ENCODE measurements around the gene TEX9.

- TF ChIP-seq, protein P1, sequence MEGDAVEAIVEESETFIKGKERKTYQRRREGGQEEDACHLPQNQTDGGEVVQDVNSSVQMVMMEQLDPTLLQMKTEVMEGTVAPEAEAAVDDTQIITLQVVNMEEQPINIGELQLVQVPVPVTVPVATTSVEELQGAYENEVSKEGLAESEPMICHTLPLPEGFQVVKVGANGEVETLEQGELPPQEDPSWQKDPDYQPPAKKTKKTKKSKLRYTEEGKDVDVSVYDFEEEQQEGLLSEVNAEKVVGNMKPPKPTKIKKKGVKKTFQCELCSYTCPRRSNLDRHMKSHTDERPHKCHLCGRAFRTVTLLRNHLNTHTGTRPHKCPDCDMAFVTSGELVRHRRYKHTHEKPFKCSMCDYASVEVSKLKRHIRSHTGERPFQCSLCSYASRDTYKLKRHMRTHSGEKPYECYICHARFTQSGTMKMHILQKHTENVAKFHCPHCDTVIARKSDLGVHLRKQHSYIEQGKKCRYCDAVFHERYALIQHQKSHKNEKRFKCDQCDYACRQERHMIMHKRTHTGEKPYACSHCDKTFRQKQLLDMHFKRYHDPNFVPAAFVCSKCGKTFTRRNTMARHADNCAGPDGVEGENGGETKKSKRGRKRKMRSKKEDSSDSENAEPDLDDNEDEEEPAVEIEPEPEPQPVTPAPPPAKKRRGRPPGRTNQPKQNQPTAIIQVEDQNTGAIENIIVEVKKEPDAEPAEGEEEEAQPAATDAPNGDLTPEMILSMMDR (IDR thresholded peaks at IDR 0.05; ENCODE audit: insufficient read depth, low read depth, low read length): no peak
- TF ChIP-seq EZH2 (IDR thresholded peaks at IDR 0.05; ENCODE audit: insufficient read depth, low read length): no peak
Observed at GRCh38 chr15:56442354-56442753, 77.1 kb downstream of the TEX9 start.

Measured in astrocyte (in vitro differentiated cells and primary cell).